GM12873 (cell line): ENCODE measurements around the gene FDXACB1.

Source experiments
- TF ChIP-seq, protein P1 (sequence below): IDR thresholded peaks from 2 replicates; pipeline ENCODE4 v1.5.1; 2012; ENCODE audit warnings: low read depth, mild to moderate bottlenecking, moderate library complexity, low read length, control low read depth; ENCODE audit not compliant: insufficient read depth; ENCODE audit errors: missing control alignments

FDXACB1 gene, protein sequence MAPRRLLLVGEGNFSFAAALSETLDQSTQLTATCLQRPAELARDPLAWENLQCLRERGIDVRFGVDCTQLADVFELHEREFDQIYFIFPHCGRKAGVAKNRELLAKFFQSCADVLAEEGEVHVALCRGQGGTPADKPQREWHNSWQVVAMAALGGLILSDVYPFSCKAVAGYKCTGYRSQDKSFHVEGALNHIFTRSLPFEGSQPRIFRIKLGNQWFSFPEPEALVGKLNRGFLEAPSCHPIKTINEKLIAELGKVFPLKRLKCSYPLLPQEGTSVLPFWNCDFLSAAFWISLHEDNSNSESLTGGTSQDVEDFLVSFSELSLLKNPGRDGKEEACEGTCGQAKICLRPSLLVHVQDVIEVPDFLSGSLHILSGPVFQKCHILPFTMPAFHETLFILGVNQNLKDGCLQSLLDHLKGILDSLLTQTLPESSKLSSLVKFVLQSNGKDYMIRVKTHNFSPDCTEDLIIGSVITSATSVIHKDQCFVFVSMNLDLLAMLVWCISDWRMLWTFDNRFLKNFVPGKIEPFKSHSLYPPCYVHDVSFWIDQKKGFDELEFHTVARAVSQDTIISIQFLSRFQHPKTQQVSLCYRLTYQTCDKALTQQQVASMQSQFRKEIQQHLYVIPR

DNA sequence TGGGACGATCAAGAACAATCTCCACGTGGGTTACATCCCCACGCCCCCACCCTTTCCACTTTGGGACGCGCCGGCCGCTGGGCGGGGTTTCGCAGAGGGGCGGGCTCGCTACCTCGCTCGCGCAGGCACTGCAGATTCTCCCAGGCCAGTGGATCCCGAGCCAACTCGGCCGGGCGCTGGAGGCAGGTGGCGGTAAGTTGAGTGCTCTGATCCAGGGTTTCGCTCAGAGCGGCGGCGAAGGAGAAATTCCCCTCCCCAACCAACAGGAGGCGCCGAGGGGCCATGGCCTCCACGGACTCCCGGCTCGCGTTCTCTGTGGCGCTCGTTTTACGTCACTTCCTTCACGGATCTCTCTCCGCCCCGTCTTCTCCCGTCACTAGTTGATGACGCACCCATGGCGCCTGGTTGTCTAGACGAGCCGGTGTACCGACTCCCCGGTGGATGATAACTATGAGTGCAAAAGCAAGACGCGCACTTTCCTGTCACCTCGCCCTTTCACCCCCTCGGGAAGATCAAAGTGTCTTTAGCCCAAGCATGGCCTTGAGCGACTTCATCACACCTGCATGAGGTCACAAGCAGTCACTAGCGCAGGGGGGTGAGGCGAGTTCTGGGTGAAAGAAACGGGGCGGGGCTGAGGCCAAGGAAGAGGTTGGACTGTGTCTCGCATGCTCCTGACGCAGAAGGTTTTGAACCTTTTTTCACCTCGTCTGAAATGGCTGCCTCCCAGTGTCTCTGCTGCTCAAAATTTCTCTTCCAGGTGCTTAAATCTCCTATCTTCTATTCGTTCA lies at the start of gene FDXACB1, which contains the start of gene CFAP68:
TSS of gene FDXACB1 (minus strand) at position 317 of the 788 bp plus-strand sequence. CDS start at position 284, 33 bp downstream.
TSS of gene CFAP68 (plus strand) at position 693 of the 788 bp plus-strand sequence. CDS start at position 713, 20 bp downstream.
- TF ChIP-seq, protein P1, sequence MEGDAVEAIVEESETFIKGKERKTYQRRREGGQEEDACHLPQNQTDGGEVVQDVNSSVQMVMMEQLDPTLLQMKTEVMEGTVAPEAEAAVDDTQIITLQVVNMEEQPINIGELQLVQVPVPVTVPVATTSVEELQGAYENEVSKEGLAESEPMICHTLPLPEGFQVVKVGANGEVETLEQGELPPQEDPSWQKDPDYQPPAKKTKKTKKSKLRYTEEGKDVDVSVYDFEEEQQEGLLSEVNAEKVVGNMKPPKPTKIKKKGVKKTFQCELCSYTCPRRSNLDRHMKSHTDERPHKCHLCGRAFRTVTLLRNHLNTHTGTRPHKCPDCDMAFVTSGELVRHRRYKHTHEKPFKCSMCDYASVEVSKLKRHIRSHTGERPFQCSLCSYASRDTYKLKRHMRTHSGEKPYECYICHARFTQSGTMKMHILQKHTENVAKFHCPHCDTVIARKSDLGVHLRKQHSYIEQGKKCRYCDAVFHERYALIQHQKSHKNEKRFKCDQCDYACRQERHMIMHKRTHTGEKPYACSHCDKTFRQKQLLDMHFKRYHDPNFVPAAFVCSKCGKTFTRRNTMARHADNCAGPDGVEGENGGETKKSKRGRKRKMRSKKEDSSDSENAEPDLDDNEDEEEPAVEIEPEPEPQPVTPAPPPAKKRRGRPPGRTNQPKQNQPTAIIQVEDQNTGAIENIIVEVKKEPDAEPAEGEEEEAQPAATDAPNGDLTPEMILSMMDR = peak; percentile 95

DNA sequence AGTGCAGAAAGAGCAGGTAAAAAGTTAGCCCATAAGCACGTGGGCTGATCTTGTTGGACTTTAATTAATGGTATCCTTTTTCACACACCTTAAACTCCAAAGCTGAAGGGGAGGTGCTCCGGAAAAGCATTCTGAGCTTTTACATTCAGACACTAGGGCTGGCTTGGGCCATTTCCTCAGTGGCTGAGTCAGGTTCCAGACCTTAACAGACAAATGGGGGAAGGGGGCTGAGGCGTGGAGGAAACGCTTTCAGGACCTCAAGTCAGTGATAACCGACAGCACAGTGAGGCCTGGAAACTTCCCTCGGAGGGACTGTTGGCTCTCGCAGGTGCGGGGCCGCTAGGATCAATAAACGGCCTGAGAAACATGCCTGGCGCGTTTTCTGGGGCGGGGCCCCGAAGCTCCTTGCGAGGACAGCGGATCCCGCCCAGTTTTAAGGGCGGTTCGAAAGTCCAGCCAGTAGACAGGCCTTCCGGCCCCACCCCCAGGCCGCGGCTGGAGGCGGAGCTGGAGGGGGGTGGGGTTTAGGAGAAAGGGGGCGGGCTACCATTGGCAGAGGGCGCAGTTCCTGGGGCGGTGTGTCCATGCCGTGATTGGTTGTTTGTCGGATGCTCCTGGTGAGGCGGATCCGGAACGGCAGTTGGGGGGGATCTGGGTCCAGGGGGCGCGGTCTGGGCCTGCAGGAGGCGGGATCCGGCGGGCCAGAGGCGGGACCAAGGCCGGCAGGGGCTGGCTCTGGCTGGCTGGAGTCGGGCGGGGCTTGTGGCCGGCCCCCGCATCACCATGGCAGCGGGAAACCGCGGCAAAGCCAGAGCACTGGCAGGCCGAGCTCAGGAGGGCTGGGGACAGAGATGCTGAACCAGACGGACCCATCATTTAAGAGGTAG lies 47.8 kb upstream of the FDXACB1 start:
- TF ChIP-seq, protein P1 = no peak

DNA sequence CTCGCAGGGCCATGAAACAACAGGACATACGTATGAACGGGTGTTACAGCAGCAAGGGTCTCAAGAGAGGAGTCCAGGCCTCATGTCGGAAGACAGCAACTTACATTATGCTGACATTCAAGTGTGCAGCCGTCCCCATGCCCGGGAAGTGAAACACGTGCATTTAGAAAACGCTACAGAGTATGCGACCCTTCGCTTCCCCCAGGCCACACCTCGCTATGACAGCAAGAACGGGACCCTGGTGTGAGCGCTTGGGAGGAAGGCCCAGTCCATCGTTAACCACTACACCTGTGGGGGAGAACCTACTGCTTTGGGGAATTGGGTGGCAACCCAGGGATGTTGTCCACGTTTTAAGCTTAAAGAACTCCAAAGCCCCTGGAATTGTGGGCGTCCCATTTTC lies 47.0 kb upstream of the FDXACB1 start:
- TF ChIP-seq, protein P1 = no peak

DNA sequence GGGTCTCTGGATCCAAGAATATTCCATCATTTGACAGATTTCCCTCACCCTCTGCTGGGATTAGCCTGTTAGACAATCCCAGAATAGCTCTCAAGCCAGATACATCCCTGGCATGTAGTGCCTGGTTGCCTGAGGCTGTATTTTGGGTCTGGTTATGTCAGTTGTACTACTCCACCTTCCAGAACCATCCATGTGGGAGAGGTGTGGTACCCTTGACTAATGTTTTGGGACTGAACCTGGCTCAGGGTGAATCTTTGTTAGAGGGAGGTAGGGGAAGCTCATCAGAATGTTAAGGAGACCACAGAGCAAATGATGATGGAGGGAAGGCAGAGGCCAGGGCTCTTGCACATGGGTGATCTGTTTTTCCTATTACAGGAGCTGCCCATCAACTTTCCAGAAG lies 45.0 kb upstream of the FDXACB1 start:
- TF ChIP-seq, protein P1 = no peak

DNA sequence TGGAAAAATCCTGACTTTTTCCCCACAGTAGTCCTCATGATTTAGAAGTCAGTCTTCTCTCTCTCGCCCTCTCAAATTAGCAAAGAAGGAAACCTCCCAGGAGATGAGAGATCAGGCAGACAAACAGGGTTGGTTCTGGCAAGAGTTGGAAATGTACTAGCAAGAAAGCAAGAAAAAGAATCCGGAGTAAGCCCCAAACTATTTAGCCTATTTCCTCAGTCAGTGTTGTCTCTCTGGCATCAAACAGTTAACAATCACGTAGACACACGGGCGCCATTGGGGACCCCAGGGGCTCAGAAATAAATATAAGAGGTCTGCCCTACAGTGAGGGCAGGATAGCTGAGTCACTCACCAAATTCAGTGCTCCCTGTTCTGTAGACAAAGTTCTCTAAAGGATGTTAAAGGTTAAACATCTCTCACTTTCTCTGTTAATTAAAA lies 44.4 kb upstream of the FDXACB1 start:
- TF ChIP-seq, protein P1 = no peak

DNA sequence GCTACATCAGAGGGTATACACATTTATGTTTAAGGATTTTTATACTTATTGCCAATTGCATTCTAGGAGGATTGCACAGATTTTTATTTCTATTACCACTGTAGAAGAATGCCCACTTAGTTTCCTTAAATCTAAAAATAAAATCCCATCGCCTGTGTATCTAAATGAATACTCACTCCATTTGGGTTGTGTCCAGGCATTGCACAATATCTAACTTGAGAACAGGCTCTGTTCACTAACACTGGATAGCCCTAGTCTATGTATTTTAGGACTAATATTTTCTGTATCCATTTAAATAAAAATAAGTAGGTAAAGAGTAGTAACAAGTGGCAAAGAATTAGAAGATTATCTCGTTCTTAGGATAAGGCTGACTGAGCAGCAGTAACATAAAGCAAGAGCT lies 43.8 kb upstream of the FDXACB1 start:
- TF ChIP-seq, protein P1 = no peak
